Measurements from ENCODE around the gene POLG2. TPM values are rescaled to one million over a fixed set of nuclear protein-coding genes. Genes with fewer than 3 reads are reported as not detected.

POLG2 gene
- total RNA-seq (1 to 10 TPM; 8.0 TPM), polyA plus RNA-seq (1 to 10 TPM; 3.0 to 5.1 TPM)

- peak within 1 kb of the TSS; percentile 56 to 87 for H3K9ac ChIP-seq (ENCODE audit: low read depth in 1 of 2, low read length in 2 of 2)
- H3K4me3 ChIP-seq (ENCODE audit: low read depth in 1 of 3, low read length in 3 of 3): peak within 1 kb of the TSS; percentile 88 to 94 (median 93)
- WGBS: under 1% methylated on average over 50 of the region's 50 CpGs
- H3K36me3 ChIP-seq (ENCODE audit: control insufficient read depth in 4 of 4, insufficient read depth in 3 of 4, low read depth in 1 of 4, low read length in 3 of 4): peaks cover 8 to 42% (median 37%) of the 10 kb centered on the region in 4 donors
- no peaks in the 10 kb centered on the region for H3K27me3 ChIP-seq (ENCODE audit: control insufficient read depth in 4 of 4, insufficient read depth in 4 of 4, low read length in 3 of 4)
- TF ChIP-seq RAD21 (IDR thresholded peaks at IDR 0.05) (peak in 1 of 2 donors; percentile 33), MAX (IDR thresholded peaks at IDR 0.05) (peak; percentile 64), ZBTB33 (IDR thresholded peaks at IDR 0.05) (no peak), CTCF (IDR thresholded peaks at IDR 0.05; ENCODE audit: low read depth, low read length, missing input control) (peak; percentile 26), HNF4G (IDR thresholded peaks at IDR 0.05) (no peak), GABPA (IDR thresholded peaks at IDR 0.05 in 1 of 2, conservative IDR thresholded peaks at IDR 0.05 in 1 of 2) (peak; percentile 49 to 92), JUND (IDR thresholded peaks at IDR 0.05) (peak in 1 of 2 donors; percentile 12), FOXA1 (IDR thresholded peaks at IDR 0.05) (no peak), TAF1 (conservative IDR thresholded peaks at IDR 0.05) (no peak), REST (IDR thresholded peaks at IDR 0.05) (no peak), RXRA (IDR thresholded peaks at IDR 0.05) (peak in 1 of 2 donors; percentile 16), FOXA2 (IDR thresholded peaks at IDR 0.05) (no peak), NR2F2 (IDR thresholded peaks at IDR 0.05) (no peak), SP1 (IDR thresholded peaks at IDR 0.05) (peak; percentile 43), YY1 (IDR thresholded peaks at IDR 0.05) (peak; percentile 96), EGR1 (IDR thresholded peaks at IDR 0.05; ENCODE audit: low read depth in 2 of 2) (peak in 1 of 2 donors; percentile 26), ATF3 (IDR thresholded peaks at IDR 0.05) (no peak)
- peak; percentile 91 for DNase-seq (ENCODE audit: low spot score)
- no peaks in the 10 kb centered on the region for H3K9me3 ChIP-seq (ENCODE audit: control insufficient read depth in 4 of 4, low read length in 3 of 4)
- H3K4me1 ChIP-seq (ENCODE audit: control insufficient read depth in 4 of 4, insufficient read depth in 4 of 4, low read length in 3 of 4): peaks cover 8 to 52% (median 38%) of the 10 kb centered on the region in 4 donors
- peak within 1 kb of the TSS; percentile 83 to 90 for H3K27ac ChIP-seq (ENCODE audit: low read depth in 1 of 2, low read length in 2 of 2)
These were observed at the start of gene POLG2 for GRCh38 chr17:64496786-64497564. POLG2 (minus strand) TSS chr17:64497054; CDS start chr17:64496968, 86 bp downstream.

Measured in liver (tissue), 9 donors.